ENCODE measurements around the gene ATP8B3. TPM values are rescaled to one million over a fixed set of nuclear protein-coding genes. Genes with fewer than 3 reads are reported as not detected.

ATP8B3 gene
- total and polyA plus RNA-seq, 9 of the 15 experiments (the other 6 are each of a cell fraction or from before 2014, with no cell fraction given) = 1.2 to 12.3 (median 3.8) TPM

DNA sequence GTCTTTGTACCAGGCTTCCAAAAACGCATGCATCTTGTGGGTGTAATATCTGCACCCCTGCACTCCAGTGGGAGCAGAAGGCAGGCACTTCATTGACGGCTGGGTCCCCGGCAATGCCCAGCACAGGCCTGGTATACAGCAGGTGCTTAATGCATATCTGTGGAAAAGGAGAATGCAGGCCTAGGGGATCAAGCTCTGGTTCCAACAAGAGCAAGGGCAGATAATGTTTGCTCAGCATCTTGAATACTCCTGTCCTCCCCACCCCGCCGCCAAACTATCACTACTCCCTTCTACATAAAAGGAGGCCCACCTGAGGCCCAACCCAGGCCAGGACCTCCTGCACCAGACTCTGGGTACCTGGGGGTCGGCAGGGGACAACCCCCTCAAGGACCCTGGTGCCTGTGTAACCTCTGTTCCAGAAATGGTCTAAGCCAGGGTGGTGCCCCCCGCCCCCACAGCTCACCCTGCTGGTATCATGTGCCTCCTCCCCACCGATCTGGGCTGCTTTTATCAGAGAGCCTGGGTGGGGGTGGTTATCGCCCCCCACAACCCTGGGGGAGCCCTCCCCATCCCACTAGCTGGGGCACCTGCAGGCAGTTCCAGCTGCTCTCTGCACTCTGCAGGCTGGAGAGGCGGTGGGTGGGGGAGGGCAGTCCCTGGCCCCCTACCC is 46.5 kb upstream of the ATP8B3 start (continued):
- TF ChIP-seq VEZF1 (CRISPR knock-in tag; IDR thresholded peaks at IDR 0.05) = no peak
- TF ChIP-seq POLR2B (IDR thresholded peaks at IDR 0.05; ENCODE audit: low read depth, partially characterized antibody) = no peak
- 0 out of 2 replicates have a peak, but pooled peaks have one; percentile 15 for TF ChIP-seq KAT7 (CRISPR knock-in tag; IDR thresholded peaks at IDR 0.05; ENCODE audit: borderline replicate concordance)
- TF ChIP-seq GABPB1 (CRISPR knock-in tag; IDR thresholded peaks at IDR 0.05) = peak; percentile 14; the same call in 1 of the 2 replicates
- 0 out of 2 replicates have a peak, but pooled peaks have one; percentile 21 for TF ChIP-seq CBFA2T2 (conservative IDR thresholded peaks at IDR 0.05)
- TF ChIP-seq ZKSCAN8 (CRISPR knock-in tag; IDR thresholded peaks at IDR 0.05) = peak; percentile 95
- TF ChIP-seq ZBTB7A (IDR thresholded peaks at IDR 0.05; ENCODE audit: borderline replicate concordance, control insufficient read depth, low read depth, low read length) = peak; percentile 39; the same call in 1 of the 2 replicates

DNA sequence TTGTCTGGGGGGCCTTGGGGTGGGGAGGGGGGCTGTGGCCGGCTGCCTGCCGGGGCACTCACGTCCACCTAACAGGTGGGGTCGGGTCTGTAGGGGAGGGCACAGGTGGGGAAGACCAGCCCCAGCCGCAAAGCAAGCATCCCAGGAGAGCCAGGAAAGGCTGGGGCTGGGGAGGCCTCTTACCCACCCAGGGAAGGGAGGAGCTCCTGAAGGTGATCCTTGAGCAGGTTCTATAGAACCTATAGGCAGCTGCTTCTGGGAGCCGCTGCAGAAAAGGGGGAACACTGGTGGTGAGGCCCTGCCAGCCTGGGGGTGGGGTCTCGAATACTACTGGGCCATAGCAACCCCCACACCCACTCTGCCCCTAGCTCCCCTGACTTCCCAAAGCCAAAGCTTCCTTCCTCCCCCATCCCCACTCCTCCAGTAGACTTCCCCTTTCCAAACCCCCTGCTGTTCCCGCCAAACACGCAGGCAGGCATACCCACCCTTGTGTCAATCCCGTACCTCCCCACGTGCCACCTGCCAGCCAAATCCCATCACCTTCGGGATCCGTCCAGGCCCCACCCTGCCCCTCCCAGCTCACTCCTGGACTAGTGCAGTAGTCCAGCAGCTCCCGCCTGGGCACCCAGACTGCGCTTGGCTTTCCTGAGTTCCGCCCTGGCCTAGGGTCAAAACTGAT is 45.7 kb upstream of the ATP8B3 start:
- BruUV-seq (replicated peaks) = no TSS peak
- 12% methylated on average over 13 of the region's 16 CpGs for WGBS (ENCODE audit: insufficient coverage, low coverage, missing lambda C conversion rate)
- peaks cover 30% of the 10 kb centered on the region for H4K20me1 ChIP-seq (replicated peaks; ENCODE audit: control insufficient read depth, insufficient read depth, low read length)
- peak overlapping the region; percentile 72 for H3K4me2 ChIP-seq (ENCODE audit: insufficient read depth, low read length)
- intact Hi-C loops (cut with micrococcal nuclease) (no loop called here), in situ Hi-C loops (cut with MboI) (no loop called here)
- no peaks in the 10 kb centered on the region for H3K27me3 ChIP-seq (ENCODE audit: control insufficient read depth in 2 of 2, insufficient read depth in 2 of 2, low read length in 2 of 2)
- H3K79me2 ChIP-seq (ENCODE audit: control insufficient read depth, insufficient read depth, low read length) = peaks cover 99% of the 10 kb centered on the region
- peaks cover 5% of the 10 kb centered on the region for H3K9me1 ChIP-seq (ENCODE audit: control insufficient read depth, insufficient read depth, low read length)
- peaks cover 67 to 94% of the 10 kb centered on the region in 2 experiments for H3K4me1 ChIP-seq (replicated peaks in 1 of 2; ENCODE audit: control insufficient read depth in 2 of 2, insufficient read depth in 2 of 2, low read length in 2 of 2)
- ATAC-seq (no peak), FAIRE-seq (no peak), DNase-seq (ENCODE audit: extremely low read depth in 1 of 4, low spot score in 3 of 4) (peak in 1 of 4 experiments; percentile 35)
- H3K27ac ChIP-seq (ENCODE audit: extremely low read depth, low read depth, low read length) = peak overlapping the region; percentile 90
- ChIA-PET CTCF (ENCODE audit: low intra/inter-chr PET ratio) (no interaction called here), POLR2A (interaction anchor here (0.5 to 5.2 kb wide), 13 partner anchors 11 to 755 kb away, joined by 3 to 46 read pairs (median 4); partner anchors contain the start of gene CIRBP)
- peaks cover 14% of the 10 kb centered on the region; the same call in 1 of the 3 replicates for H3K36me3 ChIP-seq (ENCODE audit: control insufficient read depth, insufficient read depth, low read length)
- no peaks in the 10 kb centered on the region for H3K9me3 ChIP-seq (replicated peaks; ENCODE audit: control insufficient read depth, insufficient read depth, low read depth, low read length)
- peak overlapping the region; percentile 43 to 97; a peak in 3 of 4 replicates for H3K9ac ChIP-seq (ENCODE audit: insufficient read depth in 1 of 2, low read depth in 2 of 2, low read length in 2 of 2)
- no peak overlapping the region for H2AFZ ChIP-seq (ENCODE audit: low read depth, low read length)
- H3K4me3 ChIP-seq = peak overlapping the region; percentile 57
- TF ChIP-seq, protein P1, sequence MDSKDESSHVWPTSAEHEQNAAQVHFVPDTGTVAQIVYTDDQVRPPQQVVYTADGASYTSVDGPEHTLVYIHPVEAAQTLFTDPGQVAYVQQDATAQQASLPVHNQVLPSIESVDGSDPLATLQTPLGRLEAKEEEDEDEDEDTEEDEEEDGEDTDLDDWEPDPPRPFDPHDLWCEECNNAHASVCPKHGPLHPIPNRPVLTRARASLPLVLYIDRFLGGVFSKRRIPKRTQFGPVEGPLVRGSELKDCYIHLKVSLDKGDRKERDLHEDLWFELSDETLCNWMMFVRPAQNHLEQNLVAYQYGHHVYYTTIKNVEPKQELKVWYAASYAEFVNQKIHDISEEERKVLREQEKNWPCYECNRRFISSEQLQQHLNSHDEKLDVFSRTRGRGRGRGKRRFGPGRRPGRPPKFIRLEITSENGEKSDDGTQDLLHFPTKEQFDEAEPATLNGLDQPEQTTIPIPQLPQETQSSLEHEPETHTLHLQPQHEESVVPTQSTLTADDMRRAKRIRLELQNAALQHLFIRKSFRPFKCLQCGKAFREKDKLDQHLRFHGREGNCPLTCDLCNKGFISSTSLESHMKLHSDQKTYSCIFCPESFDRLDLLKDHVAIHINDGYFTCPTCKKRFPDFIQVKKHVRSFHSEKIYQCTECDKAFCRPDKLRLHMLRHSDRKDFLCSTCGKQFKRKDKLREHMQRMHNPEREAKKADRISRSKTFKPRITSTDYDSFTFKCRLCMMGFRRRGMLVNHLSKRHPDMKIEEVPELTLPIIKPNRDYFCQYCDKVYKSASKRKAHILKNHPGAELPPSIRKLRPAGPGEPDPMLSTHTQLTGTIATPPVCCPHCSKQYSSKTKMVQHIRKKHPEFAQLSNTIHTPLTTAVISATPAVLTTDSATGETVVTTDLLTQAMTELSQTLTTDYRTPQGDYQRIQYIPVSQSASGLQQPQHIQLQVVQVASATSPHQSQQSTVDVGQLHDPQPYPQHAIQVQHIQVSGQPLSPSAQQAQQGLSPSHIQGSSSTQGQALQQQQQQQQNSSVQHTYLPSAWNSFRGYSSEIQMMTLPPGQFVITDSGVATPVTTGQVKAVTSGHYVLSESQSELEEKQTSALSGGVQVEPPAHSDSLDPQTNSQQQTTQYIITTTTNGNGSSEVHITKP (IDR thresholded peaks at IDR 0.05; ENCODE audit: partially characterized antibody) = peak; percentile 26
- TF ChIP-seq NR2C1 (IDR thresholded peaks at IDR 0.05) (peak; percentile 2; the same call in 1 of the 2 replicates), NR2C1 (tag; IDR thresholded peaks at IDR 0.05) (no peak), ZBTB26 (CRISPR knock-in tag; IDR thresholded peaks at IDR 0.05) (0 out of 2 replicates have a peak, but pooled peaks have one; percentile 65), IRF2 (CRISPR knock-in tag; IDR thresholded peaks at IDR 0.05) (no peak), NUFIP1 (IDR thresholded peaks at IDR 0.05; ENCODE audit: partially characterized antibody) (no peak)
